Transverse colon (tissue), 4 donors: ENCODE measurements around the gene FOCAD. TPM values are rescaled to one million over a fixed set of nuclear protein-coding genes. Genes with fewer than 3 reads are reported as not detected.

Source experiments
- DNase-seq: peaks from one replicate; pipeline ENCODE4 v3.0.0-alpha.2; 2019
- H3K27ac ChIP-seq, 4 donors: fragments of 200-600 bp; sonication (generic); 2 replicates each; pipeline ENCODE4 v1.5.1; 2016 to 2018; ENCODE audit warnings: inconsistent platforms in 4 of 4
- H3K27me3 ChIP-seq: fragments of 200-600 bp; sonication (generic); 2 replicates; pipeline ENCODE4 v1.5.1; 2017; ENCODE audit warnings: inconsistent platforms
- H3K36me3 ChIP-seq, 4 donors: fragments of 200-600 bp; sonication (generic); 2 replicates each; pipeline ENCODE4 v1.5.1; 2017 to 2019; ENCODE audit warnings: inconsistent platforms in 4 of 4
- H3K4me1 ChIP-seq, 4 donors: fragments of 200-600 bp; sonication (generic); 2 replicates each; pipeline ENCODE4 v1.5.1; 2017 to 2020; ENCODE audit warnings: inconsistent platforms in 4 of 4
- H3K4me3 ChIP-seq, 4 donors: fragments of 200-600 bp; sonication (generic); 1 replicate in 1 of 4; 2 replicates in 3 of 4; pipeline versions ENCODE4 v1.5.1 to v1.6.1; 2017 to 2019; ENCODE audit warnings: inconsistent platforms in 4 of 4
- H3K9me3 ChIP-seq, 2 donors: fragments of 200-600 bp; sonication (generic); 2 replicates each; pipeline ENCODE4 v1.5.1; 2017 to 2019; ENCODE audit warnings: inconsistent platforms in 2 of 2
- EP300 ChIP-seq: sonication (generic); formaldehyde crosslinking; IDR thresholded peaks from one replicate; pipeline ENCODE4 v1.6.1; 2017; ENCODE audit warnings: antibody characterized with exemption, low read depth
- POLR2A ChIP-seq: fragments of 450-650 bp; IDR thresholded peaks from one replicate; pipeline ENCODE4 v1.6.1; 2016; ENCODE audit warnings: antibody characterized with exemption, mild to moderate bottlenecking, moderate library complexity
- POLR2AphosphoS5 ChIP-seq, 3 donors: sonication (generic); formaldehyde crosslinking; IDR thresholded peaks; one replicate each; pipeline ENCODE4 v1.6.1; 2016; ENCODE audit warnings: antibody characterized with exemption in 3 of 3
- WGBS, 2 donors: methylation state at CpG; one replicate each; pipeline ENCODE4 v1.1.5; 2018; ENCODE audit warnings: low coverage in 1 of 2; 5-methylcytosine and 5-hydroxymethylcytosine counted together
- in situ Hi-C, 4 donors: fragments of 200-750 bp; cut with MboI; loops; one replicate each; pipeline versions ENCODE4 v1.15.0 to v1.15.1; 2017; ENCODE audit warnings: low sequenced_read_pairs in 3 of 4, low pct_ligation_motif_present in 1 of 4, low pct_unique_long_range_greater_than_20kb in 1 of 4
- intact Hi-C: fragments of 100-400 bp; cut with DNase I; formaldehyde crosslinking; loops from one replicate; pipeline ENCODE4 v1.15.1; 2023; ENCODE audit warnings: low total_unique reads
- small RNA-seq, 4 donors: library from RNA; depleted of rRNA; stranded (forward); fragments of <200 nt; gene quantifications; one replicate each; pipeline ENCODE3, GENCODE V24; 2016
- total RNA-seq, 4 donors: library from RNA; depleted of rRNA; stranded (reverse); fragments of >200 nt; gene quantifications; one replicate each; pipeline ENCODE4 v1.1.0, GENCODE V29; 2016
- TF ChIP-seq, protein P1 (sequence below), 5 experiments: fragments of 200-600 bp in 3 of 5; fragments of 450-650 bp in 2 of 5; sonication (generic) in 3 of 5; IDR thresholded peaks; 1 replicate in 2 of 5; 2 replicates in 3 of 5; pipeline ENCODE4 v1.5.1; 2016 to 2017; ENCODE audit warnings: antibody characterized with exemption in 5 of 5, inconsistent platforms in 3 of 5, mild to moderate bottlenecking in 2 of 5, moderate library complexity in 1 of 5

Gene FOCAD
- total RNA-seq, 4 donors from 2014 or later: 7.8 to 41.2 (median 32.0) TPM

DNA sequence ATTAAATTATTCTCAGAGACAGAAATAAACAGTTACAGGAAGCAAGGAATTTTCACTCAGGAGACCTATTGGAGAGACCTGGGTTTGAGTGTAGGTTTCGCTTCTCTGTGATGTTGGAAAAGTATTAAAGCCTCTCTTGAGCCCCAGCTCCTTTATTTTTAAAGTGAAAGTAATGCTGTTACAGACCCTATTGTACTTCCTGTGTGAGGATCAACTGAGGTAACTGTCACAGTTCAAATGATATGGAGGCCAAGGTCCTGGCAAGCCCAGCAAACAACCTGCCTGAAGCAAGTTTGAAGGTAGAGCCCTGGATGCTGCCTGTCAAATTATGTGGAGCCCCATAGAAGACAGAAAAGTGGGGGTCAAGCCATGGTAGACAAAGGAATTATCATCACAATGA, 355.2 kb downstream of the FOCAD start:
- no peak overlapping the region for H3K4me3 ChIP-seq
- H3K36me3 ChIP-seq: no peaks in the 10 kb centered on the region
- no peak overlapping the region for H3K27ac ChIP-seq
- no peaks in the 10 kb centered on the region for H3K4me1 ChIP-seq
- no peak for DNase-seq
- TF ChIP-seq POLR2A (no peak), EP300 (no peak), POLR2AphosphoS5 (IDR thresholded peaks at IDR 0.05) (no peak)
- TF ChIP-seq, protein P1, sequence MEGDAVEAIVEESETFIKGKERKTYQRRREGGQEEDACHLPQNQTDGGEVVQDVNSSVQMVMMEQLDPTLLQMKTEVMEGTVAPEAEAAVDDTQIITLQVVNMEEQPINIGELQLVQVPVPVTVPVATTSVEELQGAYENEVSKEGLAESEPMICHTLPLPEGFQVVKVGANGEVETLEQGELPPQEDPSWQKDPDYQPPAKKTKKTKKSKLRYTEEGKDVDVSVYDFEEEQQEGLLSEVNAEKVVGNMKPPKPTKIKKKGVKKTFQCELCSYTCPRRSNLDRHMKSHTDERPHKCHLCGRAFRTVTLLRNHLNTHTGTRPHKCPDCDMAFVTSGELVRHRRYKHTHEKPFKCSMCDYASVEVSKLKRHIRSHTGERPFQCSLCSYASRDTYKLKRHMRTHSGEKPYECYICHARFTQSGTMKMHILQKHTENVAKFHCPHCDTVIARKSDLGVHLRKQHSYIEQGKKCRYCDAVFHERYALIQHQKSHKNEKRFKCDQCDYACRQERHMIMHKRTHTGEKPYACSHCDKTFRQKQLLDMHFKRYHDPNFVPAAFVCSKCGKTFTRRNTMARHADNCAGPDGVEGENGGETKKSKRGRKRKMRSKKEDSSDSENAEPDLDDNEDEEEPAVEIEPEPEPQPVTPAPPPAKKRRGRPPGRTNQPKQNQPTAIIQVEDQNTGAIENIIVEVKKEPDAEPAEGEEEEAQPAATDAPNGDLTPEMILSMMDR (IDR thresholded peaks at IDR 0.05): no peak
- 93 to 100% methylated on average over 1 of the region's 1 CpG for WGBS, 2 donors
- in situ Hi-C loops: no loop called here
- H3K9me3 ChIP-seq: no peaks in the 10 kb centered on the region
- intact Hi-C loops: no loop called here
- no peaks in the 10 kb centered on the region for H3K27me3 ChIP-seq

DNA sequence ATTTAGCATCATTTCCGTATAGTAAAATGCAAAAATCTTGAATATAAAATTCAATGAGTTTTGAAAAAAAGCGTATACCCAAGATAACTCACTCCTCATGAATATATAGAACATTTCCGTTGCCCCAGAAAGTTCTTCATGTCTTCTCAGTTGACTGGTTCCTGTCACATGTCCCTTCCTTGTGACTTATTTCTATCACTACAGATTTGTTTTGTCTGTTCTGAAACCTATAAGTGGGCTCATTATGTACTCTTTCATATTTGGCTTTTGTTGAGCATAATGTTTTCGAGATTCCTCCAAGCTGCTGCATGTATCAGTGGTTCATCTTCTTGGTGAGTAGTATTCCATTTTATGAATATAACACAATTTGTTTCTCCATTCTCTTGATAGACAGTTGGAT, 358.4 kb downstream of the FOCAD start:
- Histone ChIP-seq H3K36me3 (no peaks in the 10 kb centered on the region), H3K9me3 (no peaks in the 10 kb centered on the region), H3K4me3 (no peak overlapping the region), H3K27me3 (no peaks in the 10 kb centered on the region), H3K4me1 (no peaks in the 10 kb centered on the region), H3K27ac (no peak overlapping the region)
- no peak for TF ChIP-seq EP300
- no peak for TF ChIP-seq POLR2AphosphoS5 (IDR thresholded peaks at IDR 0.05)
- TF ChIP-seq, protein P1 (IDR thresholded peaks at IDR 0.05): no peak
- no peak for TF ChIP-seq POLR2A
- DNase-seq: no peak
- in situ Hi-C loops (loop anchor here in 1 of 4 donors (10.0 kb wide), 1 partner anchor 58 kb away; no protein-coding TSS in a partner anchor), intact Hi-C loops (no loop called here)
- 88 to 93% methylated on average over 4 of the region's 4 CpGs for WGBS, 2 donors

GRCh38 chr9:21043841-21044240, 359.8 kb downstream of the FOCAD start:
- Histone ChIP-seq H3K4me3 (no peak overlapping the region), H3K27ac (no peak overlapping the region), H3K36me3 (no peaks in the 10 kb centered on the region), H3K4me1 (no peaks in the 10 kb centered on the region), H3K27me3 (no peaks in the 10 kb centered on the region), H3K9me3 (no peaks in the 10 kb centered on the region)
- TF ChIP-seq EP300 (no peak), POLR2A (no peak), POLR2AphosphoS5 (IDR thresholded peaks at IDR 0.05) (no peak)
- TF ChIP-seq, protein P1 (IDR thresholded peaks at IDR 0.05): no peak
- intact Hi-C loops: no loop called here
- DNase-seq: no peak
- in situ Hi-C loops: loop anchor here in 1 of 4 donors (10.0 kb wide), 1 partner anchor 59 kb away; no protein-coding TSS in a partner anchor
- 85 to 92% methylated on average over 3 of the region's 3 CpGs for WGBS, 2 donors

Small RNA genes lying within 50 kb of the gene (small RNA-seq; reads per million reads assigned to genes)
- gene MIR491 (0 to 0.83 (median 0.07) reads per million in 4 donors), gene SNORA30B (0 to 0.14 (median 0) reads per million in 4 donors)

Other genes with a start within 250 kb of the FOCAD start
- 10 to 100 TPM in 3 of 4 donors, 1 to 10 TPM in 1; 9.4 to 38.2 (median 30.2) TPM for gene MLLT3, start 61.8 kb upstream of the FOCAD start, total RNA-seq